ENCODE measurements around the gene BLNK.

DNA sequence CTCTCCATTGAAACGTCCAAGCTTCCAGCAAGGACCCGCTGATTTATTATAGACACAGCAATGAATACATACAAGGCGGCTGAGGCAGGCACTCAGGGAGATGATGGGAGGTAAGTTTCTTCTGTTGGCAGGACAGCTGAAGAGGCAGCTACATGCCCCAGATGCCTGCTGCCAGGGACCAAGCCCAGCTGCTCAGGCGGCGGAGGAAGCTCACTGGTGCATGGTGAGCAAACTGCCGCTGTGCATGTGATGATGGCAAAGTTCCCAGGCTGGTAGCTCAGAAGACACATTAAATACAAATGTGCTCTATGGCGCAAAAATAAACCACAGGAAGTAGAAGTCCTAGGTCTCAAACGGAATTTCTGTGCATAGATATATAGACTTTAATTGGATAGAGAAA is 35.1 kb upstream of the BLNK start:
- TF ChIP-seq POLR2A (IDR thresholded peaks at IDR 0.05), result no peak
- TF ChIP-seq, protein P1, sequence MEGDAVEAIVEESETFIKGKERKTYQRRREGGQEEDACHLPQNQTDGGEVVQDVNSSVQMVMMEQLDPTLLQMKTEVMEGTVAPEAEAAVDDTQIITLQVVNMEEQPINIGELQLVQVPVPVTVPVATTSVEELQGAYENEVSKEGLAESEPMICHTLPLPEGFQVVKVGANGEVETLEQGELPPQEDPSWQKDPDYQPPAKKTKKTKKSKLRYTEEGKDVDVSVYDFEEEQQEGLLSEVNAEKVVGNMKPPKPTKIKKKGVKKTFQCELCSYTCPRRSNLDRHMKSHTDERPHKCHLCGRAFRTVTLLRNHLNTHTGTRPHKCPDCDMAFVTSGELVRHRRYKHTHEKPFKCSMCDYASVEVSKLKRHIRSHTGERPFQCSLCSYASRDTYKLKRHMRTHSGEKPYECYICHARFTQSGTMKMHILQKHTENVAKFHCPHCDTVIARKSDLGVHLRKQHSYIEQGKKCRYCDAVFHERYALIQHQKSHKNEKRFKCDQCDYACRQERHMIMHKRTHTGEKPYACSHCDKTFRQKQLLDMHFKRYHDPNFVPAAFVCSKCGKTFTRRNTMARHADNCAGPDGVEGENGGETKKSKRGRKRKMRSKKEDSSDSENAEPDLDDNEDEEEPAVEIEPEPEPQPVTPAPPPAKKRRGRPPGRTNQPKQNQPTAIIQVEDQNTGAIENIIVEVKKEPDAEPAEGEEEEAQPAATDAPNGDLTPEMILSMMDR (IDR thresholded peaks at IDR 0.05), result no peak

Data from body of pancreas (tissue), 4 donors.